Neural cell (in vitro differentiated cells): ENCODE measurements around the gene CHCHD2. TPM values are rescaled to one million over a fixed set of nuclear protein-coding genes. Genes with fewer than 3 reads are reported as not detected.

Experiments
- H2AFZ ChIP-seq: fragments of 200-600, 300-800 bp; sonication (generic), shearing (Covaris generic); 2 replicates; pipeline ENCODE4 v1.6.0; 2014; ENCODE audit warnings: low read depth, mild to moderate bottlenecking, antibody characterized with exemption, low read length, moderate library complexity
- H3F3A ChIP-seq: fragments of 200-600 bp; shearing (Covaris generic); 2 replicates; pipeline ENCODE4 v1.6.1; 2016; ENCODE audit warnings: mild to moderate bottlenecking, moderate library complexity, mixed read lengths, antibody characterized with exemption, low read length; ENCODE audit not compliant: insufficient read depth, poor library complexity, severe bottlenecking
- H3K27ac ChIP-seq: fragments of 200-600, 300-800 bp; sonication (generic), shearing (Covaris generic); 2 replicates; pipeline ENCODE4 v1.5.1; 2014; ENCODE audit warnings: mild to moderate bottlenecking, low read length, moderate library complexity
- H3K27me3 ChIP-seq: fragments of 300-800, 200-600 bp; sonication (generic), shearing (Covaris generic); 2 replicates; pipeline ENCODE4 v1.6.0; 2014; ENCODE audit warnings: mild to moderate bottlenecking, low read depth, low read length, moderate library complexity; ENCODE audit not compliant: insufficient read depth
- H3K36me3 ChIP-seq: fragments of 300-800, 200-600 bp; sonication (generic), shearing (Covaris generic); 2 replicates; pipeline ENCODE4 v1.5.1; 2014; ENCODE audit warnings: mild to moderate bottlenecking, antibody characterized with exemption, low read length, moderate library complexity; ENCODE audit not compliant: insufficient read depth
- H3K4me2 ChIP-seq: fragments of 300-800, 200-600 bp; sonication (generic), shearing (Covaris generic); 2 replicates; pipeline ENCODE4 v1.6.0; 2014; ENCODE audit warnings: mild to moderate bottlenecking, low read length
- H3K4me3 ChIP-seq: fragments of 300-800, 200-600 bp; sonication (generic), shearing (Covaris generic); 2 replicates; pipeline ENCODE4 v1.5.1; 2014; ENCODE audit warnings: mild to moderate bottlenecking, low read length, moderate library complexity
- H3K79me2 ChIP-seq: fragments of 200-600 bp; shearing (Covaris generic); replicated peaks from 2 replicates; pipeline ENCODE4 v1.6.0; 2014; ENCODE audit warnings: mild to moderate bottlenecking, low read length, moderate library complexity; ENCODE audit not compliant: insufficient read depth
- H3K9ac ChIP-seq: fragments of 300-800, 200-600 bp; sonication (generic), shearing (Covaris generic); 2 replicates; pipeline ENCODE4 v1.6.1; 2016; ENCODE audit warnings: mild to moderate bottlenecking, low read length, mixed read lengths
- H3K9me2 ChIP-seq: fragments of 200-600 bp; shearing (Covaris generic); 2 replicates; pipeline ENCODE4 v1.6.1; 2016; ENCODE audit warnings: mild to moderate bottlenecking, low read length, mixed read lengths; ENCODE audit not compliant: insufficient read depth
- H3K9me3 ChIP-seq: fragments of 200-600, 300-800 bp; sonication (generic), shearing (Covaris generic); 2 replicates; pipeline ENCODE4 v1.6.1; 2016; ENCODE audit warnings: mild to moderate bottlenecking, mixed run types, low read length, moderate library complexity, mixed read lengths
- H4K20me1 ChIP-seq: fragments of 200-600 bp; shearing (Covaris generic); 2 replicates; pipeline ENCODE4 v1.6.1; 2016; ENCODE audit warnings: mild to moderate bottlenecking, mixed run types; ENCODE audit not compliant: insufficient read depth
- CTCF ChIP-seq: fragments of 450-650 bp; IDR thresholded peaks from 2 replicates; pipeline ENCODE4 v1.5.1; 2014; ENCODE audit warnings: antibody characterized with exemption, mild to moderate bottlenecking, moderate library complexity; ENCODE audit not compliant: poor library complexity, severe bottlenecking
- EP300 ChIP-seq: fragments of 450-650 bp; conservative IDR thresholded peaks from 2 replicates; pipeline ENCODE4 v1.6.1; 2014; ENCODE audit warnings: antibody characterized with exemption, mild to moderate bottlenecking, moderate library complexity; ENCODE audit not compliant: poor library complexity, severe bottlenecking
- MXI1 ChIP-seq: fragments of 450-650 bp; conservative IDR thresholded peaks from 2 replicates; pipeline ENCODE4 v1.6.1; 2014; ENCODE audit warnings: antibody characterized with exemption, mild to moderate bottlenecking; ENCODE audit not compliant: poor library complexity, severe bottlenecking
- POLR2AphosphoS5 ChIP-seq: IDR thresholded peaks from 2 replicates; pipeline ENCODE4 v1.6.1; 2012
- RAD21 ChIP-seq: fragments of 450-650 bp; conservative IDR thresholded peaks from 2 replicates; pipeline ENCODE4 v1.6.1; 2014; ENCODE audit warnings: antibody characterized with exemption, mild to moderate bottlenecking, moderate library complexity
- SMC3 ChIP-seq: fragments of 450-650 bp; conservative IDR thresholded peaks from 2 replicates; pipeline ENCODE4 v1.6.1; 2014; ENCODE audit warnings: antibody characterized with exemption, mild to moderate bottlenecking, moderate library complexity; ENCODE audit not compliant: poor library complexity
- polyA plus RNA-seq: library from polyadenylated mRNA; depleted of rRNA; stranded (reverse); fragments of >200 nt; gene quantifications from 2 replicates; pipeline ENCODE4 v1.2.3, GENCODE V29; 2014
- TF ChIP-seq, protein P1 (sequence below): IDR thresholded peaks from 2 replicates; pipeline ENCODE4 v1.6.1; 2012; ENCODE audit warnings: borderline replicate concordance

The CHCHD2 gene
- polyA plus RNA-seq, 1 donor from 2014 or later: 380 TPM

GRCh38 chr7:56053993-56054392, 52.3 kb downstream of the CHCHD2 start:
- H2AFZ ChIP-seq: no peak overlapping the region
- H3K4me3 ChIP-seq: no peak overlapping the region
- H3K27me3 ChIP-seq: no peaks in the 10 kb centered on the region
- H3K27ac ChIP-seq: no peak overlapping the region
- H3F3A ChIP-seq: peaks cover 3% of the 10 kb centered on the region
- no peak overlapping the region for H3K9ac ChIP-seq
- no peak overlapping the region for H3K4me2 ChIP-seq
- peaks cover 15% of the 10 kb centered on the region for H3K36me3 ChIP-seq
- H4K20me1 ChIP-seq: no peaks in the 10 kb centered on the region
- peaks cover 29% of the 10 kb centered on the region for H3K79me2 ChIP-seq
- H3K9me2 ChIP-seq: no peaks in the 10 kb centered on the region
- TF ChIP-seq MXI1: no peak
- TF ChIP-seq, protein P1, sequence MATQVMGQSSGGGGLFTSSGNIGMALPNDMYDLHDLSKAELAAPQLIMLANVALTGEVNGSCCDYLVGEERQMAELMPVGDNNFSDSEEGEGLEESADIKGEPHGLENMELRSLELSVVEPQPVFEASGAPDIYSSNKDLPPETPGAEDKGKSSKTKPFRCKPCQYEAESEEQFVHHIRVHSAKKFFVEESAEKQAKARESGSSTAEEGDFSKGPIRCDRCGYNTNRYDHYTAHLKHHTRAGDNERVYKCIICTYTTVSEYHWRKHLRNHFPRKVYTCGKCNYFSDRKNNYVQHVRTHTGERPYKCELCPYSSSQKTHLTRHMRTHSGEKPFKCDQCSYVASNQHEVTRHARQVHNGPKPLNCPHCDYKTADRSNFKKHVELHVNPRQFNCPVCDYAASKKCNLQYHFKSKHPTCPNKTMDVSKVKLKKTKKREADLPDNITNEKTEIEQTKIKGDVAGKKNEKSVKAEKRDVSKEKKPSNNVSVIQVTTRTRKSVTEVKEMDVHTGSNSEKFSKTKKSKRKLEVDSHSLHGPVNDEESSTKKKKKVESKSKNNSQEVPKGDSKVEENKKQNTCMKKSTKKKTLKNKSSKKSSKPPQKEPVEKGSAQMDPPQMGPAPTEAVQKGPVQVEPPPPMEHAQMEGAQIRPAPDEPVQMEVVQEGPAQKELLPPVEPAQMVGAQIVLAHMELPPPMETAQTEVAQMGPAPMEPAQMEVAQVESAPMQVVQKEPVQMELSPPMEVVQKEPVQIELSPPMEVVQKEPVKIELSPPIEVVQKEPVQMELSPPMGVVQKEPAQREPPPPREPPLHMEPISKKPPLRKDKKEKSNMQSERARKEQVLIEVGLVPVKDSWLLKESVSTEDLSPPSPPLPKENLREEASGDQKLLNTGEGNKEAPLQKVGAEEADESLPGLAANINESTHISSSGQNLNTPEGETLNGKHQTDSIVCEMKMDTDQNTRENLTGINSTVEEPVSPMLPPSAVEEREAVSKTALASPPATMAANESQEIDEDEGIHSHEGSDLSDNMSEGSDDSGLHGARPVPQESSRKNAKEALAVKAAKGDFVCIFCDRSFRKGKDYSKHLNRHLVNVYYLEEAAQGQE: no peak
- no peak for TF ChIP-seq SMC3
- TF ChIP-seq CTCF: no peak
- H3K9me3 ChIP-seq: no peaks in the 10 kb centered on the region

GRCh38 chr7:56053379-56053778, 52.9 kb downstream of the CHCHD2 start:
- Histone ChIP-seq H3K27ac (no peak overlapping the region), H3K27me3 (no peaks in the 10 kb centered on the region), H4K20me1 (no peaks in the 10 kb centered on the region), H3K4me3 (peak overlapping the region; percentile 79), H3K9me2 (no peaks in the 10 kb centered on the region), H3K36me3 (peaks cover 12% of the 10 kb centered on the region), H3K9ac (no peak overlapping the region), H2AFZ (no peak overlapping the region), H3K9me3 (no peaks in the 10 kb centered on the region), H3K4me2 (no peak overlapping the region), H3K79me2 (peaks cover 29% of the 10 kb centered on the region), H3F3A (peaks cover 3% of the 10 kb centered on the region)
- TF ChIP-seq POLR2AphosphoS5 (no peak), RAD21 (no peak), SMC3 (no peak), CTCF (no peak), EP300 (no peak), MXI1 (no peak)
- TF ChIP-seq, protein P1: no peak
